ENCODE measurements around the gene NFATC2. TPM values are rescaled to one million over a fixed set of nuclear protein-coding genes. Genes with fewer than 3 reads are reported as not detected.

The NFATC2 gene
- 10 to 100 TPM in 2 of 3 donors, 1 to 10 TPM in 1; 5.9 to 11.9 (median 10.2) TPM for total RNA-seq

GRCh38 chr20:51542571-51543421, at the start of gene NFATC2:
Gene NFATC2 (minus strand): TSS chr20:51542719. CDS start chr20:51542499, 220 bp downstream.
- Histone ChIP-seq H3K27me3 (no peaks in the 10 kb centered on the region), H3K27ac (peak within 1 kb of the TSS; percentile 75 to 77), H3K4me3 (peak within 1 kb of the TSS; percentile 35 to 78 (median 61)), H3K36me3 (no peaks in the 10 kb centered on the region), H3K9me3 (no peaks in the 10 kb centered on the region), H3K4me1 (peaks cover 9 to 10% of the 10 kb centered on the region in 2 donors)
- TF ChIP-seq, protein P1, sequence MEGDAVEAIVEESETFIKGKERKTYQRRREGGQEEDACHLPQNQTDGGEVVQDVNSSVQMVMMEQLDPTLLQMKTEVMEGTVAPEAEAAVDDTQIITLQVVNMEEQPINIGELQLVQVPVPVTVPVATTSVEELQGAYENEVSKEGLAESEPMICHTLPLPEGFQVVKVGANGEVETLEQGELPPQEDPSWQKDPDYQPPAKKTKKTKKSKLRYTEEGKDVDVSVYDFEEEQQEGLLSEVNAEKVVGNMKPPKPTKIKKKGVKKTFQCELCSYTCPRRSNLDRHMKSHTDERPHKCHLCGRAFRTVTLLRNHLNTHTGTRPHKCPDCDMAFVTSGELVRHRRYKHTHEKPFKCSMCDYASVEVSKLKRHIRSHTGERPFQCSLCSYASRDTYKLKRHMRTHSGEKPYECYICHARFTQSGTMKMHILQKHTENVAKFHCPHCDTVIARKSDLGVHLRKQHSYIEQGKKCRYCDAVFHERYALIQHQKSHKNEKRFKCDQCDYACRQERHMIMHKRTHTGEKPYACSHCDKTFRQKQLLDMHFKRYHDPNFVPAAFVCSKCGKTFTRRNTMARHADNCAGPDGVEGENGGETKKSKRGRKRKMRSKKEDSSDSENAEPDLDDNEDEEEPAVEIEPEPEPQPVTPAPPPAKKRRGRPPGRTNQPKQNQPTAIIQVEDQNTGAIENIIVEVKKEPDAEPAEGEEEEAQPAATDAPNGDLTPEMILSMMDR (IDR thresholded peaks at IDR 0.05): no peak
- TF ChIP-seq POLR2AphosphoS5 (IDR thresholded peaks at IDR 0.05) (no peak), POLR2A (IDR thresholded peaks at IDR 0.05) (no peak)
- intact Hi-C loops (cut with DNase I; ENCODE audit: low total_unique reads): no loop called here
- DNase-seq (ENCODE audit: low spot score in 2 of 2): no peak

DNA sequence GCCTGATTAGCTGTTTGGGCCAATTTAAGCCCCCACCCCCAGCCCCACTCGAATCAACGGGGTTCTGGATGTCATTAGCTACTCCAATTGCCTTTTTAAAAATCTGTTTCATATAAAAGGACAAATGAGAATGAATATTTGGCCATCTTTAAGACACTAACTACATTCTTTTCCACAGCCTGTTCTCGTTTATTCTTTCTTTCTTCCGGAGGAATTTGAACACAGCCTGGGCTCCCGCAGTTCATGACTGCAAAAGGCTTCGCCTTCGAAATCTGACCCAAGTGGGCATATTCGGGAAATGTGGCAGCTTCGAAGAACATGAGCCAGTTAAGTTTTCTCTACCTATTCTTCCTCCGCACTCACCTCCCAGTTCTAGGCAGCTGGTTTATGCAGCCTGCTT, 49.4 kb upstream of the NFATC2 start:
- Histone ChIP-seq H3K9me3 (no peaks in the 10 kb centered on the region), H3K4me1 (no peaks in the 10 kb centered on the region), H3K27ac (no peak overlapping the region), H3K4me3 (no peak overlapping the region), H3K36me3 (no peaks in the 10 kb centered on the region), H3K27me3 (no peaks in the 10 kb centered on the region)
- DNase-seq (ENCODE audit: low spot score in 2 of 2): no peak
- TF ChIP-seq, protein P1 (IDR thresholded peaks at IDR 0.05): no peak
- TF ChIP-seq POLR2A (IDR thresholded peaks at IDR 0.05): no peak
- no peak for TF ChIP-seq POLR2AphosphoS5 (IDR thresholded peaks at IDR 0.05)
- intact Hi-C loops (cut with DNase I; ENCODE audit: low total_unique reads): loop anchor here (10.0 kb wide), 1 partner anchor 217 kb away; no protein-coding TSS in a partner anchor

DNA sequence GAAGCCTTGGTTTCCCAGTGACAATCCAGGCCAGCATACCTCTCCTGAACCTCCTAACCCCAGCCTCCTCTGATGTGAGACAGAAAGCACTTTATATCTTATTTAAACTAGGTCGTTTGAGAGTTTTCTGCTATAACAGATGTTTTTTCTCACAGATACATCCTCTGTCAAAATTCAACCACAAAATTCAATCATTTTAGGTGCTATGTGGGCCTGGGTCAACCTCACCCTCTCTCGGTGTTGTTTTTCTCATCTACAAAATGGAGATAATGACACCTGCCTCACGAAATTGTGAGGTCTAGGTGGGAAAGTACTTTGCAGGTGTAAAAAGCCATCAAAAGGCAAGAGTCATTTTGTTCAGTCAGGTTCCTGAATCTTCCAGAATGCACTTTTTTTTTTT, 46.2 kb upstream of the NFATC2 start:
- H3K36me3 ChIP-seq: no peaks in the 10 kb centered on the region
- intact Hi-C loops (cut with DNase I; ENCODE audit: low total_unique reads): no loop called here
- TF ChIP-seq, protein P1 (IDR thresholded peaks at IDR 0.05): no peak
- DNase-seq (ENCODE audit: low spot score in 2 of 2): no peak
- H3K27me3 ChIP-seq: no peaks in the 10 kb centered on the region
- H3K27ac ChIP-seq: no peak overlapping the region
- H3K9me3 ChIP-seq: no peaks in the 10 kb centered on the region
- no peak overlapping the region for H3K4me3 ChIP-seq
- no peaks in the 10 kb centered on the region for H3K4me1 ChIP-seq

DNA sequence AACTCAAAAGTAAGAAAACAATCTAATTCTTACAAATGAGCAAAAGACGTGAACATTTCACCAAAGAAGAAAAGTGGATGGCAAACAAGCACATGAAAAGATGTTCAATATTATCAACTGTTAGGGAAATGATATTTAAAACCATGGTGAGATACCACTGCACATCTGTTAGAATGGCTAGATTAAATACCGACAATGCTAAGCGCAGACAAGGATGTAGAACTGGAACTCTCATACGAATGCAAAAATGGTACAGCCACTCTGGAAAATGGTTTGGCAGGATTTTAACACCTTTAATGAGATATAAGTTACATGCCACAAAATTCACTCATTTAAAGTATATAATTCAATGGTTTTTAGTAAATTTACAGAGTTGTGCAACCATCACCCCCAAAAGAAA, 44.6 kb upstream of the NFATC2 start:
- Histone ChIP-seq H3K27ac (no peak overlapping the region), H3K36me3 (no peaks in the 10 kb centered on the region), H3K9me3 (no peaks in the 10 kb centered on the region), H3K4me3 (no peak overlapping the region), H3K27me3 (no peaks in the 10 kb centered on the region), H3K4me1 (no peaks in the 10 kb centered on the region)
- no peak for DNase-seq (ENCODE audit: low spot score in 2 of 2)
- no peak for TF ChIP-seq POLR2A (IDR thresholded peaks at IDR 0.05)
- TF ChIP-seq, protein P1 (IDR thresholded peaks at IDR 0.05): no peak
- no peak for TF ChIP-seq POLR2AphosphoS5 (IDR thresholded peaks at IDR 0.05)
- intact Hi-C loops (cut with DNase I; ENCODE audit: low total_unique reads): no loop called here

- no peak for DNase-seq (ENCODE audit: low spot score in 2 of 2)
- TF ChIP-seq POLR2A (IDR thresholded peaks at IDR 0.05) (no peak), POLR2AphosphoS5 (IDR thresholded peaks at IDR 0.05) (no peak)
- TF ChIP-seq, protein P1 (IDR thresholded peaks at IDR 0.05): no peak
- Histone ChIP-seq H3K36me3 (no peaks in the 10 kb centered on the region), H3K4me1 (no peaks in the 10 kb centered on the region), H3K4me3 (no peak overlapping the region), H3K9me3 (no peaks in the 10 kb centered on the region), H3K27ac (no peak overlapping the region), H3K27me3 (no peaks in the 10 kb centered on the region)
- intact Hi-C loops (cut with DNase I; ENCODE audit: low total_unique reads): no loop called here
Measured at GRCh38 chr20:51586005-51586440, 43.5 kb upstream of the NFATC2 start.

Measured in breast epithelium (tissue), 4 donors.